NCI-H446 treated with DMSO at 0.1 percent for 48 hours (cell line): ENCODE results near the gene ZSCAN20.

Source experiments
- DNase-seq: peaks from one replicate; lab custom pipeline; 2025; lab: John Stamatoyannopoulos, UW

The ZSCAN20 gene

GRCh38 chr1:33535334-33535733 is 62.9 kb downstream of the ZSCAN20 start:
- DNase-seq = no peak

- DNase-seq = no peak
These were observed 65.4 kb downstream of the ZSCAN20 start for GRCh38 chr1:33537885-33538284.

- no peak for DNase-seq
These were observed 69.5 kb downstream of the ZSCAN20 start for GRCh38 chr1:33541966-33542365.
